Spleen (tissue), 7 donors: ENCODE measurements around the gene PCP2.

ENCODE experiments used
- POLR2A ChIP-seq, 3 donors: fragments of 450-650 bp; IDR thresholded peaks; one replicate each; pipeline ENCODE4 v1.5.1; 2017; ENCODE audit warnings: antibody characterized with exemption in 3 of 3, mild to moderate bottlenecking in 1 of 3
- POLR2AphosphoS5 ChIP-seq, 3 donors: sonication (generic); formaldehyde crosslinking; IDR thresholded peaks; one replicate each; pipeline ENCODE4 v1.5.1; 2017; ENCODE audit warnings: antibody characterized with exemption in 3 of 3
- TF ChIP-seq, protein P1 (sequence below), 11 experiments: fragments of 200-600 bp in 7 of 11; fragments of 450-650 bp in 4 of 11; sonication (generic) in 4 of 11; IDR thresholded peaks in 8 of 11; conservative IDR thresholded peaks in 3 of 11; 1 replicate in 7 of 11; 2 replicates in 4 of 11; pipeline versions ENCODE4 v1.4.0 to v1.8.0; 2016 to 2021; ENCODE audit warnings: antibody characterized with exemption in 11 of 11, inconsistent platforms in 4 of 11, mild to moderate bottlenecking in 1 of 11
- donor health status: DM: no; HTN: no; CAD: no; lungs with moderate emphysema.
- donor health status: DM: no; HTN: no; CAD: no.
- donor health status: DM: no; HTN: no; CAD: no.

DNA sequence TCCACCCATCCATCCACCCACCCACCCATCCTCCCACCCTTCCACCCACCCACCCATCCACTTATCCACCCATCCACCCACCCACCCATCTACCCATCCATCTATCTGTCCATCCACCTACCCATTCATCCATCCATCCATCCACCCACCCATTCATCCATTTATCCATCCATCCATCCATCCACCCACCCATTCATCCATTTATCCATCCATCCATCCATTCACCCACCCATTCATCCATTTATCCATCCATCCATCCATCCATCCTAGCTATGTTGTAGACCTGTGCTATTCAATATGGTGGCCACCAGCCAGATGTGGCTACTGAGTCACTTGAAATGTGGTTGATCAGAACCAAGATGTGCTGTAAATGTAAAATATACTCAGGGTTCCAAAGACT, 32.8 kb downstream of the PCP2 start:
- TF ChIP-seq POLR2A (IDR thresholded peaks at IDR 0.05), result no peak
- no peak for TF ChIP-seq POLR2AphosphoS5 (IDR thresholded peaks at IDR 0.05)
- TF ChIP-seq, protein P1, sequence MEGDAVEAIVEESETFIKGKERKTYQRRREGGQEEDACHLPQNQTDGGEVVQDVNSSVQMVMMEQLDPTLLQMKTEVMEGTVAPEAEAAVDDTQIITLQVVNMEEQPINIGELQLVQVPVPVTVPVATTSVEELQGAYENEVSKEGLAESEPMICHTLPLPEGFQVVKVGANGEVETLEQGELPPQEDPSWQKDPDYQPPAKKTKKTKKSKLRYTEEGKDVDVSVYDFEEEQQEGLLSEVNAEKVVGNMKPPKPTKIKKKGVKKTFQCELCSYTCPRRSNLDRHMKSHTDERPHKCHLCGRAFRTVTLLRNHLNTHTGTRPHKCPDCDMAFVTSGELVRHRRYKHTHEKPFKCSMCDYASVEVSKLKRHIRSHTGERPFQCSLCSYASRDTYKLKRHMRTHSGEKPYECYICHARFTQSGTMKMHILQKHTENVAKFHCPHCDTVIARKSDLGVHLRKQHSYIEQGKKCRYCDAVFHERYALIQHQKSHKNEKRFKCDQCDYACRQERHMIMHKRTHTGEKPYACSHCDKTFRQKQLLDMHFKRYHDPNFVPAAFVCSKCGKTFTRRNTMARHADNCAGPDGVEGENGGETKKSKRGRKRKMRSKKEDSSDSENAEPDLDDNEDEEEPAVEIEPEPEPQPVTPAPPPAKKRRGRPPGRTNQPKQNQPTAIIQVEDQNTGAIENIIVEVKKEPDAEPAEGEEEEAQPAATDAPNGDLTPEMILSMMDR (IDR thresholded peaks at IDR 0.05 in 8 of 11, conservative IDR thresholded peaks at IDR 0.05 in 3 of 11), result no peak
